Activated CD4-positive, alpha-beta T cell treated with anti-CD3 and anti-CD28 coated beads, Interleukin-2, amount 10 ng/mL, durations not matched to agents 24 days and 14 days (primary cell): ENCODE measurements around the gene CEP57. TPM values are rescaled to one million over a fixed set of nuclear protein-coding genes. Genes with fewer than 3 reads are reported as not detected.
"Not testable (repeated sequence)": the region's sequence is repeated elsewhere in the genome, so short reads cannot be mapped to it uniquely, and the experiment has no call there.

Source experiments
- DNase-seq: peaks from one replicate; pipeline ENCODE4 v3.0.0; 2022
- H3K27ac Mint-ChIP-seq: one replicate; pipeline ENCODE4 v1.8.0; 2022; ENCODE audit warnings: mild to moderate bottlenecking, mixed read lengths
- H3K27me3 Mint-ChIP-seq: one replicate; pipeline ENCODE4 v1.8.0; 2022; ENCODE audit warnings: mixed read lengths
- H3K36me3 Mint-ChIP-seq: one replicate; pipeline ENCODE4 v1.8.0; 2022; ENCODE audit warnings: low read depth, mild to moderate bottlenecking, mixed read lengths
- H3K4me1 Mint-ChIP-seq: one replicate; pipeline ENCODE4 v1.8.0; 2021; ENCODE audit warnings: mixed read lengths
- H3K4me3 Mint-ChIP-seq: one replicate; pipeline ENCODE4 v1.8.0; 2022; ENCODE audit warnings: mild to moderate bottlenecking, moderate library complexity, mixed read lengths
- H3K9me3 Mint-ChIP-seq: one replicate; pipeline ENCODE4 v1.8.0; 2021; ENCODE audit warnings: mixed read lengths
- intact Hi-C: fragments of 100-400 bp; cut with micrococcal nuclease; formaldehyde crosslinking; loops from one replicate; pipeline ENCODE4 v1.15.1; 2023
- total RNA-seq: library from RNA; stranded (reverse); gene quantifications from 2 replicates; pipeline ENCODE4 v1.2.3, GENCODE V29; 2022

CEP57 gene
- total RNA-seq, 1 donor from 2014 or later: 87.6 TPM

DNA sequence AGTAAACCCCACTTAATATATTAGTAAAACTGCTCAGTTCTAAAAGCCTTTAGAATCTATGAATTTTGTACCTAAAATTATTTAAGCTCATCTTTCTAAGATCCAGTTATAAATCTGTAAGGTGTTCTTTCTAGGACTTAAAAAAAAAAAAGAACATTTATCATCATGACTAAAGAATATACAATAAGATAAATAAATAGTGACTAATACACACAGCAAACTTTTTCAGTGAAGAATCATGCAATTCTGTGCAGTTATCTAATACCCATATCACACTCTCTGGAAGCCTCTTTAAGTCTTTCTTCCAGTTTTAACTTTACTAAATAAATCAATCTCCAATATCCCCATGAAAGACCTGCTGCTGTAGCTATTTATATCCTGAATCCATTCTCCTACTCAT is 59.8 kb downstream of the CEP57 start:
- DNase-seq: no peak
- no peak overlapping the region for H3K4me3 Mint-ChIP-seq
- intact Hi-C loops: no loop called here
- H3K27ac Mint-ChIP-seq: no peak overlapping the region
- no peaks in the 10 kb centered on the region for H3K9me3 Mint-ChIP-seq
- H3K36me3 Mint-ChIP-seq: peaks cover 13% of the 10 kb centered on the region
- no peaks in the 10 kb centered on the region for H3K4me1 Mint-ChIP-seq
- no peaks in the 10 kb centered on the region for H3K27me3 Mint-ChIP-seq

DNA sequence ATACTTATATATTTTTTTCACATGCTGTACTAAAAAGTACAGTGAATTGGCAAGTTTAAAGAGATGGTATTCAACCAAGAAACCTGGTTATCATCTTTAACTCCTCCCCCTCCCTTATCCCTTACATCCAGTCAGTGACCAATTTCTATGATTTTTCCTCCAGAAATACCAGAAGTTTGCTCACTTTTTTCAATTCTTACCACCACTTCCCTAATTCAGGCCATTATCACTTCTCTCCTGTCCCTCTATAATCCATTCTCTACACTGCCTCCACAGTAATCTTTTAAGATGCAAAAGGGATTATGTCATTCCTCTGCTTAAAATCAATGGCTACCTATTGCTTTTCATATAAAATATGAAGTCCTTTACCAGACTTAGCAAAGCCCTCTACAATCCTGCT is 62.8 kb downstream of the CEP57 start:
- H3K4me3 Mint-ChIP-seq: no peak overlapping the region
- H3K4me1 Mint-ChIP-seq: no peaks in the 10 kb centered on the region
- no peak for DNase-seq
- H3K9me3 Mint-ChIP-seq: no peaks in the 10 kb centered on the region
- peaks cover 13% of the 10 kb centered on the region for H3K36me3 Mint-ChIP-seq
- no peaks in the 10 kb centered on the region for H3K27me3 Mint-ChIP-seq
- intact Hi-C loops: no loop called here
- H3K27ac Mint-ChIP-seq: no peak overlapping the region

DNA sequence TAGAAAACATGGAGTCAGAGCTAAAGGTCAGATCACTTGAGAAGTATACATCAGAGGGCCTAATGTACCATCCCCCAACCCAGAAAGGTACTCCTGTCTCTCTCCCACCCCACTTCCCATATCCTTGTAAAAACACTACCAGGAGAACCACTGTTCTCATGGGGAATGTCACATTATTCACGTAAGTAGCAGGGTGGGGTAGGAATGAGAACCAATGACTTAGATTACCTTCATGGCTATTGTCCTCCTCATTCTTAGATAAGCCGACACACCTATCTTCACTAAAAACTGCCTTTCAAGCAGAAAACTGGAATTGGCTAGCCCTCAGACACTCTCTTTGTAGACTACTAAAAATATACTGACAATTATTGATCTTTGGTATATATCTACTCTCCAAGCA is 63.6 kb downstream of the CEP57 start:
- no peaks in the 10 kb centered on the region for H3K4me1 Mint-ChIP-seq
- peaks cover 12% of the 10 kb centered on the region for H3K36me3 Mint-ChIP-seq
- no peaks in the 10 kb centered on the region for H3K9me3 Mint-ChIP-seq
- H3K27me3 Mint-ChIP-seq: no peaks in the 10 kb centered on the region
- intact Hi-C loops: no loop called here
- no peak for DNase-seq
- no peak overlapping the region for H3K27ac Mint-ChIP-seq
- no peak overlapping the region for H3K4me3 Mint-ChIP-seq

DNA sequence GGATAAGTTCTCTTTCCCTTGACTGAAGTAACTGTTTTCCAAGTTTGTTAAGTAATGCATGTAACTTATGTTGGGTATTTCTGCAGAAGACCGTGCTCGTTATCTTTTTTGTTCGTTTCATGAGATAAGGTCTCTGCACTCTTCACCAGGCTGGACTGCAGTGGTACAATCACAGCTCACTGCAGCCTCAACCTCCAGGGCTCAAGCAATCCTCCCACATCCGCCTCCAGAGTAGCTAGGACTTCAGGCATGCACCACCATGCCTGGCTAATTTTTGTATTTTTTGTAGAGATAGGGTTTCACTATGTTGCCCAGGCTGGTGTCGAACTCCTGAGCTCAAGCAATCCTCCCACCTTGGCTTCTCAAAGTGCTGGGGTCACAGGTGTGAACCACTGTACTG is 64.1 kb downstream of the CEP57 start:
- H3K27me3 Mint-ChIP-seq, intact Hi-C loops, DNase-seq, H3K4me3 Mint-ChIP-seq, H3K27ac Mint-ChIP-seq, H3K4me1 Mint-ChIP-seq, H3K9me3 Mint-ChIP-seq: not testable (repeated sequence)
- H3K36me3 Mint-ChIP-seq: peaks cover 12% of the 10 kb centered on the region

DNA sequence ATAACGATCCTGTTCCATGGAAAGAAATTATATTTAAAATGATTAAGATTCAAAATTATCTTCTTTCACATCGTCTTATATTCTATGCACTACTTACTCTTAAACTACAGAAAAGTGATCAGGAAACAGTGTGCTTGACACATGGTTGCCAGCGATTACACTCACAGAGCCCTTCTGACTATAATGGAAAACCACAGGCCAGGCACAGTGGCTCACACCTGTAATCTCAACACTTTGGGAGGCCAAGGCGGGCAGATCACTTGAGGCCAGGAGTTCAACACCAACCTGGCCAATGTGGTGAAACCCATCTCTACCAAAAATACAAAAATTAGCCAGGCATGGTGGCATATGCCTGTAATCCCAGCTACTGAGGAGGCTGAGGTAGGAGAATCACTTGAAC is 69.7 kb downstream of the CEP57 start:
- H3K4me3 Mint-ChIP-seq, H3K9me3 Mint-ChIP-seq, H3K27ac Mint-ChIP-seq, DNase-seq, H3K27me3 Mint-ChIP-seq, intact Hi-C loops, H3K4me1 Mint-ChIP-seq: not testable (repeated sequence)
- peaks cover 13% of the 10 kb centered on the region for H3K36me3 Mint-ChIP-seq

DNA sequence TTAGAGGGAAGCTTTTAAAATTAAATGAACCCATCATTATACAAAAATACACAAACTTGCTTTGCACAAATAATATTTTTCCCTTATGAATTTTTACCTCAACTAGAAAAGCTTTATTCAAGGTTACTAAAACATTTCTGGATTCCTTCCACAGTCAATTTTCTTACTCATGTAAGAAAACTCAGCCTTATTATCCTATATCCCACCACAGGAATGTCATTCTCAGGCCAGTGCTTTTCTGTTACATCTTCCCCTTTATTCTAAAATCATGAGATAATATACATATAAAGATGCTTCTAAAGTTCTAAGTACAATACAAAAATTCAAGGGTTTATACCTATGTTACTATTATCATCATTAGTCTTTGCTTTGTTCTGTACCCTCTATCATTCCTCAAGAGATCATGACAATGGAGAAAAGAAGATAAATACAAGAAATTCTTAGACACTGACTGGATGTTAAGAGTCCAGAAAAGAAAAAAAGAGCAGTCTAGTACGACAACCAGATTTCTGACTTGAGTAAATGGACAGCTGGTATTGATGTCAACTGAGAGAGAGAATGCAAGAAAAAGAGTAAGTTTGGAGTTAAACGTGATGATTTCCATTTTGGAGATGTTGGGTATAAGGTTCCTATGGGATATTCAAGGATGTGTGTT is 73.3 kb downstream of the CEP57 start:
- no peaks in the 10 kb centered on the region for H3K27me3 Mint-ChIP-seq
- no peak overlapping the region for H3K4me3 Mint-ChIP-seq
- intact Hi-C loops: no loop called here
- H3K27ac Mint-ChIP-seq: no peak overlapping the region
- peaks cover 8% of the 10 kb centered on the region for H3K36me3 Mint-ChIP-seq
- no peaks in the 10 kb centered on the region for H3K4me1 Mint-ChIP-seq
- DNase-seq: no peak
- H3K9me3 Mint-ChIP-seq: no peaks in the 10 kb centered on the region

DNA sequence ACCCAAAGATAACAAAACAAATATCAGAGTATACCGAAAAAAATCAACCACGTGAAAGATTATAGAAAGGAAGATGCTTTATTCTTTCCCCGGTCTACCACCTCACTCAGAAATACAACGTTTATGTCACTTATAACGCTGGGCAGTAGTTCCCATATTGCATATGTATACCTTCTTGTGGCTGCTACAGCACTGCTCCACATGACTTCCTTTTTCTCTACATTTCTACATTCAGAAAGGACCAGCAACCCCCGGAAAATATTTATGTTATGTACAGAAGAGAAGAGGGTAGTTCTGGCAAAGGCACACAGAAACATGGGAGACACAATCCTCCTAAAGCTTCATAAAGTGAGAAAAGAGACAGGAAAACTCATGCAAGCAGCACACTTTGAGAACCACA is 76.8 kb downstream of the CEP57 start:
- no peak overlapping the region for H3K27ac Mint-ChIP-seq
- no peaks in the 10 kb centered on the region for H3K9me3 Mint-ChIP-seq
- intact Hi-C loops: no loop called here
- no peaks in the 10 kb centered on the region for H3K4me1 Mint-ChIP-seq
- H3K27me3 Mint-ChIP-seq: no peaks in the 10 kb centered on the region
- H3K36me3 Mint-ChIP-seq: peaks cover 9% of the 10 kb centered on the region
- H3K4me3 Mint-ChIP-seq: no peak overlapping the region
- DNase-seq: no peak

DNA sequence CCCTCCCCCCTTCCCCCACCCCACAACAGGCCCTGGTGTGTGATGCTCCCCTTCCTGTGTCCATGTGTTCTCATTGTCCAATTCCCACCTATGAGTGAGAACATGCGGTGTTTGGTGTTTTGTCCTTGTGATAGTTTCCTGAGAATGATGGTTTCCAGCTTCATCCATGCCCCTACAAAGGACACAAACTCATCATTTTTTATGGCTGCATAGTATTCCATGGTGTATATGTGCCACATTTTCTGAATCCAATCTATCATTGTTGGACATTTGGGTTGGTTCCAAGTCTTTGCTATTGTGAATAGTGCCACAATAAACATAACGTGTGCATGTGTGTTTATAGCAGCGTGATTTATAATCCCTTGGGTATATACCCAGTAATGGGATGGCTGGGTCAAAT is 80.6 kb downstream of the CEP57 start:
- intact Hi-C loops, H3K4me1 Mint-ChIP-seq, H3K4me3 Mint-ChIP-seq, H3K27ac Mint-ChIP-seq, DNase-seq, H3K27me3 Mint-ChIP-seq, H3K9me3 Mint-ChIP-seq, H3K36me3 Mint-ChIP-seq: not testable (repeated sequence)

DNA sequence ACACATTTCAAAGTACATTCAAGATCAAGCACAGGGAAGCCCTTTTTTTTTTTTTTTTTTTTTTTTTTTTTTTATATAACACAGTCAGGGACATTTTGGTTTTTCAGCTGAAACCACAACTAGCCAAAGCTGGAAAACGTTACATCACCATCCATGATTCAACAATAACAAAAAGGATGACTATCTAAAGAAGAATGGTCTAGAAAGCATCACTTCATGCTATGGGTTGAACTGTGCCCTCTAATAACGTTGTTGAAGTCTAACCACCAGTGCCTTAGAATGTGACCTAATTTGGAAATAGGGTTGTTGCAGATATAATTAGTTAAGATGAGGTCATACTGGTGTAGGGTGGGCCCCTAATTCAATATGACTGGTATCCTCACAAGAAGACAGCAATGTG is 87.0 kb downstream of the CEP57 start:
- Mint-ChIP-seq H3K4me3 (no peak overlapping the region), H3K36me3 (peaks cover 10% of the 10 kb centered on the region), H3K9me3 (peaks cover 4% of the 10 kb centered on the region), H3K27ac (no peak overlapping the region), H3K4me1 (peaks cover 2% of the 10 kb centered on the region), H3K27me3 (no peaks in the 10 kb centered on the region)
- intact Hi-C loops: no loop called here
- no peak for DNase-seq

Other genes with a start within 250 kb of the CEP57 start
- 39.1 and 43.0 TPM in 2 replicates for gene FAM76B, start 716 bp upstream of the CEP57 start, total RNA-seq
- gene MTMR2, start 133.6 kb downstream of the CEP57 start, total RNA-seq: 37.5 and 38.4 TPM in 2 replicates